GM21786 (cell line): ENCODE results near the gene HRCT1.
"Not testable (repeated sequence)": the region's sequence is repeated elsewhere in the genome, so short reads cannot be mapped to it uniquely, and the experiment has no call there.

Experiments
- ATAC-seq: cut with Tn5 transposase; IDR thresholded peaks from one replicate; pipeline ENCODE4 v1.9.1; 2021; ENCODE audit not compliant: unreplicated experiment

Gene HRCT1

GRCh38 chr9:35905912-35906679, at the start of gene HRCT1:
Gene HRCT1, plus strand, starts transcription at chr9:35906202. Its CDS starts 86 bp downstream, at chr9:35906288.
- ATAC-seq: no peak

- no peak for ATAC-seq
These were observed 49.8 kb upstream of the HRCT1 start for GRCh38 chr9:35856206-35856605.

GRCh38 chr9:35856882-35857281, 49.1 kb upstream of the HRCT1 start:
- ATAC-seq: no peak

GRCh38 chr9:35858458-35858857, 47.5 kb upstream of the HRCT1 start:
- ATAC-seq: no peak

- ATAC-seq: no peak
These were observed 46.6 kb upstream of the HRCT1 start for GRCh38 chr9:35859310-35859989.

- ATAC-seq: no peak
These were observed 46.0 kb upstream of the HRCT1 start for GRCh38 chr9:35859990-35860339.

- ATAC-seq: no peak
These were observed 44.7 kb upstream of the HRCT1 start for GRCh38 chr9:35861161-35861897.

GRCh38 chr9:35862328-35862727, 43.7 kb upstream of the HRCT1 start:
- no peak for ATAC-seq

GRCh38 chr9:35863583-35863982, 42.4 kb upstream of the HRCT1 start:
- ATAC-seq: no peak

- no peak for ATAC-seq
These were observed 41.2 kb upstream of the HRCT1 start for GRCh38 chr9:35864695-35865255.

GRCh38 chr9:35867538-35867937, 38.5 kb upstream of the HRCT1 start:
- ATAC-seq: no peak

- ATAC-seq: no peak
These were observed 37.1 kb upstream of the HRCT1 start for GRCh38 chr9:35868933-35869332.

GRCh38 chr9:35869621-35870216, 36.3 kb upstream of the HRCT1 start:
- no peak for ATAC-seq

- ATAC-seq: no peak
These were observed 35.6 kb upstream of the HRCT1 start, which contains the start of gene OR13J1 for GRCh38 chr9:35870351-35870923. Gene OR13J1, minus strand, starts transcription at chr9:35870401. Its CDS starts 0 bp downstream, at chr9:35870401.

GRCh38 chr9:35871545-35871944, 34.5 kb upstream of the HRCT1 start:
- ATAC-seq: no peak

- ATAC-seq: no peak
These were observed 33.5 kb upstream of the HRCT1 start for GRCh38 chr9:35872505-35872904.

GRCh38 chr9:35882263-35882848, 23.6 kb upstream of the HRCT1 start:
- ATAC-seq: no peak

- no peak for ATAC-seq
These were observed 23.0 kb upstream of the HRCT1 start for GRCh38 chr9:35882996-35883395.

GRCh38 chr9:35884908-35885307, 21.1 kb upstream of the HRCT1 start:
- ATAC-seq: not testable (repeated sequence)

- ATAC-seq: no peak
These were observed 14.4 kb upstream of the HRCT1 start for GRCh38 chr9:35891646-35892045.
